Measurements from ENCODE around the gene TSPAN5.
"Not testable (repeated sequence)": the region's sequence is repeated elsewhere in the genome, so short reads cannot be mapped to it uniquely, and the experiment has no call there.

Gene TSPAN5

GRCh38 chr4:98658287-98659105 lies at the start of gene TSPAN5:
TSPAN5 (minus strand) TSS chr4:98658611.
- DNase-seq: peak; percentile 91

- DNase-seq: no peak
Observed at GRCh38 chr4:98706935-98707334, 48.5 kb upstream of the TSPAN5 start.

- DNase-seq: no peak
Observed at GRCh38 chr4:98706200-98706813, 47.9 kb upstream of the TSPAN5 start.

- not testable (repeated sequence) for DNase-seq
Observed at GRCh38 chr4:98705586-98705985, 47.2 kb upstream of the TSPAN5 start.

- DNase-seq: no peak
Observed at GRCh38 chr4:98700656-98701055, 42.2 kb upstream of the TSPAN5 start.

- DNase-seq: peak; percentile 1
Observed at GRCh38 chr4:98694076-98694475, 35.7 kb upstream of the TSPAN5 start.

- DNase-seq: no peak
Observed at GRCh38 chr4:98692411-98692810, 34.0 kb upstream of the TSPAN5 start.

GRCh38 chr4:98691588-98691987 lies 33.2 kb upstream of the TSPAN5 start:
- no peak for DNase-seq

GRCh38 chr4:98689507-98690174 lies 31.2 kb upstream of the TSPAN5 start:
- DNase-seq: no peak

GRCh38 chr4:98688411-98689290 lies 30.2 kb upstream of the TSPAN5 start:
- no peak for DNase-seq

GRCh38 chr4:98687876-98688275 lies 29.5 kb upstream of the TSPAN5 start:
- DNase-seq: no peak

- DNase-seq: no peak
Observed at GRCh38 chr4:98686847-98687246, 28.4 kb upstream of the TSPAN5 start.

- peak; percentile 18 for DNase-seq
Observed at GRCh38 chr4:98686043-98686707, 27.8 kb upstream of the TSPAN5 start.

- DNase-seq: peak; percentile 18
Observed at GRCh38 chr4:98685225-98686042, 27.0 kb upstream of the TSPAN5 start.

- no peak for DNase-seq
Observed at GRCh38 chr4:98682719-98683118, 24.3 kb upstream of the TSPAN5 start.

GRCh38 chr4:98680806-98681205 lies 22.4 kb upstream of the TSPAN5 start:
- no peak for DNase-seq

- DNase-seq: no peak
Observed at GRCh38 chr4:98679738-98680137, 21.3 kb upstream of the TSPAN5 start.

GRCh38 chr4:98677799-98678198 lies 19.4 kb upstream of the TSPAN5 start:
- no peak for DNase-seq

- DNase-seq: no peak
Observed at GRCh38 chr4:98674404-98675173, 16.2 kb upstream of the TSPAN5 start.

- no peak for DNase-seq
Observed at GRCh38 chr4:98673978-98674377, 15.6 kb upstream of the TSPAN5 start.

- DNase-seq: no peak
Observed at GRCh38 chr4:98673288-98673644, 14.9 kb upstream of the TSPAN5 start.
